ENCODE results near the gene SLC12A3.

Gene SLC12A3

DNA sequence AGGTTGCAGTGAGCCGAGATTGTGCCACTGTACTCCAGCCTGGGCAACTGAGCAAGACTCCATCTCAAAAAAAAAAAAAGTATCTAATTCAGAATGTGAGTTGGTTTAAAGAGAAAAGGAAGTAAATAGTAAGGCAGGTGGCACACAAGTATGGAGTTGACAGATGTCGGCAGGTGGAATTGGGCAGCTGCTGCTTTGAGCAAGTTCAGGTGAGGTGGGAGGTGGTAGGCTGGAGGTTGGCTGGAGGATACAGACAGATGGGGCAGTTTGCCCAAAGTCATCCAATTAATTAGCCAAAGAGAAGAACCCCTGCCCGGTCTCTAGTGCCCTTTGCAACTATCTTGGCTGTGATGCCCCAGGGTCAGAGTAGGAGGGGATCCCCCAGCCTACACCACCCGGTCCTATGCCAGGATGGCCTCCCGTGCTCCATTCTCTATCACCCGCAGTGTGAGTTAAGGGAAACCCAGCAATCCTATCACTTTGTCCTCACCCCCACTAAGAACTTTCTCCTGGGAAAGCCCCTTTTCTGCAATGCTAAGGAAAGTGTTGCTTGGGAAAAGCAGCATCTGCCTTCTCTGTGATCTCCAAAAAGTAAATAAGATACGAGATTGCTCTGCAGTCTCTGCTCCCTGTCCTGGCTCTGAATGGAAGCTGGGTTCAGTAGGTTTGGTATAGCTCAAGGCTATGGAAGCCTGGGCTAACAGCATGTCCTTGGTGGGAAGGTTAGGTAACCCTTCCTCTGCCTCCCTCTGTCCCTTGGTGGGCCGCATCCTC lies 32.2 kb downstream of the SLC12A3 start:
- H3K27ac ChIP-seq: no peak overlapping the region
- no peak overlapping the region for H3K4me3 ChIP-seq
- TF ChIP-seq, protein P1, sequence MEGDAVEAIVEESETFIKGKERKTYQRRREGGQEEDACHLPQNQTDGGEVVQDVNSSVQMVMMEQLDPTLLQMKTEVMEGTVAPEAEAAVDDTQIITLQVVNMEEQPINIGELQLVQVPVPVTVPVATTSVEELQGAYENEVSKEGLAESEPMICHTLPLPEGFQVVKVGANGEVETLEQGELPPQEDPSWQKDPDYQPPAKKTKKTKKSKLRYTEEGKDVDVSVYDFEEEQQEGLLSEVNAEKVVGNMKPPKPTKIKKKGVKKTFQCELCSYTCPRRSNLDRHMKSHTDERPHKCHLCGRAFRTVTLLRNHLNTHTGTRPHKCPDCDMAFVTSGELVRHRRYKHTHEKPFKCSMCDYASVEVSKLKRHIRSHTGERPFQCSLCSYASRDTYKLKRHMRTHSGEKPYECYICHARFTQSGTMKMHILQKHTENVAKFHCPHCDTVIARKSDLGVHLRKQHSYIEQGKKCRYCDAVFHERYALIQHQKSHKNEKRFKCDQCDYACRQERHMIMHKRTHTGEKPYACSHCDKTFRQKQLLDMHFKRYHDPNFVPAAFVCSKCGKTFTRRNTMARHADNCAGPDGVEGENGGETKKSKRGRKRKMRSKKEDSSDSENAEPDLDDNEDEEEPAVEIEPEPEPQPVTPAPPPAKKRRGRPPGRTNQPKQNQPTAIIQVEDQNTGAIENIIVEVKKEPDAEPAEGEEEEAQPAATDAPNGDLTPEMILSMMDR (IDR thresholded peaks at IDR 0.05): no peak
- DNase-seq (ENCODE audit: low spot score): no peak

DNA sequence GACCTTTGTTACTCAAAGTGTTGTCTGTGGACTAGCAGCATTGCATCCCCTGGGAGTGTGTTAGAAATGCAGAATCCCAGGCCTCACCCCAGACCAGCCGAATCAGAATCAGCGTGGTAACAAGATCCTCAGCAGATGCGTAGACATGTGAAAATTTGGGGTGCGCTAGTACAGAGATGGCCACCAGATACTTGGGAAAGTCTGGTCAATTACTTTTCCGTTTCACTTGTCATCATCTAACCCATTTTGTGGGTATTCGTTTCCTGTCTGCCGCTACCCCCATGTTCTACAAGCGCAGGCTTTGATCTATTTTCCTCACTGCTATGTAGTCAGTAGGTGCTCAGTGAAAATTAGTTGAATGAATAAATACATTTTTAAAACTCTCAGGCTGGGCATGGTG lies 33.8 kb downstream of the SLC12A3 start:
- TF ChIP-seq, protein P1 (IDR thresholded peaks at IDR 0.05): no peak
- no peak for DNase-seq (ENCODE audit: low spot score)
- Histone ChIP-seq H3K27ac (no peak overlapping the region), H3K4me3 (no peak overlapping the region)

DNA sequence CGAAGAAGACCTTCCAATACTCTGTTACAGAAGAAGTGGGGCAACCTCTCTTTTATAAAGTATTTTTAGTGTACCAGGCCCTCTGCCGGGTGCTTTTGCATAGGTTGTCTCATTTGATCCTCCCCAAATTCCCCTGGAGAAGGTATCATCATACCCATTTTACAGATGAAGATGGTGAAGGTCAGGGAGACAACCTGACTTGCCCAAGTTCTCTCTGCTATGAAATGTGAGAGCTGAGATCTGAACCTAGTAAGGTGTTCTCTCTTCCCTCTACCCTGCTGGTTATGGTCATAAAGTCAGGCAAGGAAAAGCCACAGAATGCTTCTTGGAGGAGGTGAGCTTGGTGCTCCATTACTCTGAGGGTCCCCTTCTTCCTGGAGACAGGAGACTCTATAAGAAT lies 38.9 kb downstream of the SLC12A3 start:
- Histone ChIP-seq H3K4me3 (no peak overlapping the region), H3K27ac (no peak overlapping the region)
- no peak for DNase-seq (ENCODE audit: low spot score)
- TF ChIP-seq, protein P1 (IDR thresholded peaks at IDR 0.05): no peak

DNA sequence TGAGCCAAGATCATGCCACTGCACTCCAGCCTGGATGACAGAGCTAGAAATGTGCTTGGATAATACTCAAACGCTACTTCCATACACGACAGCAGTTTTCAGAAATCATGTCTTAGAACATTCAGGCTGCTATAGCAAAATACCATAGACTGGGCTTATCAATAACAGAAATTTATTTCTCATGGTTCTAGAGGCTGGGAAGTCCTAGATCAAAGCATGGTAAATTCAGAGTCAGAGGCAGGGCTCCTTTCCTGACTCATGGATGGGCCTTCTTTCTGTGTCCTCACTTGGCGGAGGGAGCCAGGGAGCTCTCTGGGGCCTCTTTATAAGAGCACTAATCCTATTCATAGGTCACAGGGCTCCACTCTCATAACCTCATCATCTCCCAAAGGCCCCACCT lies 42.4 kb downstream of the SLC12A3 start:
- Histone ChIP-seq H3K27ac (no peak overlapping the region), H3K4me3 (no peak overlapping the region)
- TF ChIP-seq, protein P1 (IDR thresholded peaks at IDR 0.05): no peak
- DNase-seq (ENCODE audit: low spot score): no peak

DNA sequence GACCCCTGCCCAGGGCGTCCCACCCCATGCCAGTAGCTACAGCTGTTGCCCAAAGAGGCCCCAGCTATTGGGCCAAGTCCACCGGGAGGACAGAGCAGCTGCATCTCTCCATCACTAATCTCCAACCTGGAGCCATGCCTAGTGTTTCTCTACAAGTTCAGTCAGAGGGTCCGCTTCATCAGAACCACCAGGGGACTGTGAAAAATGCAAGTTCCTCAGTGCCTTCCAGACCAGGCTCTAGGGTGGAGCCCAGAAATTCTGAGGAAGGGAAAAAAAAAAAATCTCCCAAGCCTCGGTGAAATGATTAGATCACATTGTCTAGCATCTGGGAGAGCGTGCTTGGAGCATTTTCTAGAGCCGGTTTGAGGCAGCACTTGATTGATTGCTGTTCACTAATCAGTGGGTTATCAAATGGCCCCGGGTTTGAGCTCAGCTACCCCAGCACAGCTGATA lies 44.5 kb downstream of the SLC12A3 start:
- TF ChIP-seq, protein P1 (IDR thresholded peaks at IDR 0.05): no peak
- no peak for DNase-seq (ENCODE audit: low spot score)
- Histone ChIP-seq H3K4me3 (no peak overlapping the region), H3K27ac (no peak overlapping the region)

DNA sequence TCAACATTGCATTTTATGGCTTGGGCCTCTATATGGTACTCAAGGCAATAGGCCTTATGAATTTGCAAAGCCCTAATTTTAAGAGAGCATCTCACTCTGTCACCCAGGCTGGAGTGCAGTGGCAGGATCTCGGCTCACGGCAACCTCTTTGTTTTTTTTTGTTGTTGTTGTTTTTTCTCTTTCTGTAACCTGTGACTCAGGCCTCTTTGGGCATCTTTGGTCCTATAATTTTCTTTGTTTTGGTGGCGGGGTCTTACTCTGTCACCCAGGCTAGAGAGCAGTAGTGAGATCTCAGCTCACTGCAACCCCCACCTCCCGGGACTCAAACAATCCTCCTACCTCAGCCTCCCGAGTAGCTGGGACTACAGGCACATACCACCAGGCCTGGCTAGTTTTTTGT lies 45.1 kb downstream of the SLC12A3 start:
- DNase-seq (ENCODE audit: low spot score): no peak
- H3K4me3 ChIP-seq: no peak overlapping the region
- no peak overlapping the region for H3K27ac ChIP-seq
- TF ChIP-seq, protein P1 (IDR thresholded peaks at IDR 0.05): no peak

All from coronary artery (tissue), 2 donors.